Gastrocnemius medialis (tissue), 4 donors: ENCODE data around the gene B9D2. TPM values are rescaled to one million over a fixed set of nuclear protein-coding genes. Genes with fewer than 3 reads are reported as not detected.

Experiments used
- ATAC-seq, 2 donors: fragments of 150-250 bp; one replicate each; pipeline ENCODE4 v1.9.1; 2016
- DNase-seq, 2 donors: peaks; one replicate each; pipeline ENCODE4 v3.0.0-alpha.2; 2019
- H3K27ac ChIP-seq, 4 donors: fragments of 200-600 bp; sonication (generic); 1 replicate in 1 of 4; 2 replicates in 3 of 4; pipeline ENCODE4 v1.5.1; 2016 to 2018; ENCODE audit warnings: mild to moderate bottlenecking in 2 of 4, moderate library complexity in 1 of 4
- H3K27me3 ChIP-seq, 3 donors: fragments of 200-600 bp; sonication (generic) in 2 of 3; 1 replicate in 1 of 3; 2 replicates in 2 of 3; pipeline versions ENCODE4 v1.5.1 to v1.6.0; 2016 to 2019; ENCODE audit warnings: mild to moderate bottlenecking in 1 of 3, moderate library complexity in 1 of 3
- H3K36me3 ChIP-seq, 2 donors: fragments of 200-600 bp; sonication (generic) in 1 of 2; one replicate each; pipeline ENCODE4 v1.5.1; 2017 to 2018
- H3K4me1 ChIP-seq, 2 donors: fragments of 200-600 bp; sonication (generic) in 1 of 2; one replicate each; pipeline ENCODE4 v1.5.1; 2016 to 2017; ENCODE audit warnings: mild to moderate bottlenecking in 2 of 2
- H3K4me3 ChIP-seq, 4 donors: fragments of 200-600 bp; sonication (generic) in 3 of 4; 1 replicate in 1 of 4; 2 replicates in 3 of 4; pipeline ENCODE4 v1.5.1; 2016 to 2019; ENCODE audit warnings: mild to moderate bottlenecking in 2 of 4
- H3K9me3 ChIP-seq, 3 donors: fragments of 200-600 bp; sonication (generic) in 2 of 3; 1 replicate in 1 of 3; 2 replicates in 2 of 3; pipeline ENCODE4 v1.5.1; 2016 to 2019
- CTCF ChIP-seq, 5 experiments: fragments of 450-650 bp in 3 of 5; fragments of 200-600 bp in 2 of 5; sonication (generic) in 2 of 5; IDR thresholded peaks in 4 of 5; conservative IDR thresholded peaks in 1 of 5; 1 replicate in 4 of 5; 2 replicates in 1 of 5; pipeline ENCODE4 v1.5.1; 2016 to 2019; ENCODE audit warnings: antibody characterized with exemption in 5 of 5, mild to moderate bottlenecking in 3 of 5, moderate library complexity in 3 of 5
- POLR2A ChIP-seq, 2 donors: fragments of 450-650 bp; IDR thresholded peaks; one replicate each; pipeline ENCODE4 v1.6.1; 2017; ENCODE audit warnings: antibody characterized with exemption in 2 of 2, mild to moderate bottlenecking in 2 of 2, moderate library complexity in 2 of 2
- in situ Hi-C, 4 donors: fragments of 200-750 bp; cut with MboI; loops; one replicate each; pipeline versions ENCODE4 v1.15.0 to v1.8.0; 2017; ENCODE audit warnings: low sequenced_read_pairs in 4 of 4
- intact Hi-C: fragments of 100-400 bp; cut with DNase I; formaldehyde crosslinking; loops from one replicate; pipeline ENCODE4 v1.15.1; 2023; ENCODE audit warnings: low total_unique reads
- total RNA-seq, 4 donors: library from RNA; depleted of rRNA; stranded (reverse); fragments of >200 nt; gene quantifications; one replicate each; pipeline versions ENCODE4 v1.1.0 to v1.2.3, GENCODE V29; 2016

B9D2 gene
- total RNA-seq, 4 donors from 2014 or later: 2.6 to 6.9 (median 4.5) TPM

GRCh38 chr19:41334793-41335192 is 29.2 kb downstream of the B9D2 start:
- Histone ChIP-seq H3K36me3 (no peaks in the 10 kb centered on the region), H3K9me3 (no peaks in the 10 kb centered on the region), H3K27ac (peak overlapping the region in 3 of 4 donors; percentile 10 to 63 (median 40)), H3K4me3 (no peak overlapping the region), H3K27me3 (no peaks in the 10 kb centered on the region), H3K4me1 (no peaks in the 10 kb centered on the region)
- in situ Hi-C loops (no loop called here), intact Hi-C loops (no loop called here)
- DNase-seq: no peak
- TF ChIP-seq CTCF (IDR thresholded peaks at IDR 0.05 in 4 of 5, conservative IDR thresholded peaks at IDR 0.05 in 1 of 5) (no peak), POLR2A (IDR thresholded peaks at IDR 0.05) (no peak)
- peak in 1 of 2 donors; percentile 41 for ATAC-seq

- in situ Hi-C loops (no loop called here), intact Hi-C loops (no loop called here)
- H3K27me3 ChIP-seq: no peaks in the 10 kb centered on the region
- no peaks in the 10 kb centered on the region for H3K9me3 ChIP-seq
- peaks cover 0 to 12% of the 10 kb centered on the region in 2 donors for H3K4me1 ChIP-seq
- H3K36me3 ChIP-seq: no peaks in the 10 kb centered on the region
- no peak for TF ChIP-seq POLR2A (IDR thresholded peaks at IDR 0.05)
- TF ChIP-seq CTCF (IDR thresholded peaks at IDR 0.05 in 4 of 5, conservative IDR thresholded peaks at IDR 0.05 in 1 of 5): no peak
- ATAC-seq (no peak), DNase-seq (no peak)
- H3K4me3 ChIP-seq: no peak overlapping the region
- H3K27ac ChIP-seq: no peak overlapping the region
Measured at GRCh38 chr19:41332468-41332867, 31.5 kb downstream of the B9D2 start.

- Histone ChIP-seq H3K27me3 (no peaks in the 10 kb centered on the region), H3K4me1 (peaks cover 0 to 17% of the 10 kb centered on the region in 2 donors), H3K9me3 (no peaks in the 10 kb centered on the region), H3K36me3 (no peaks in the 10 kb centered on the region), H3K4me3 (no peak overlapping the region), H3K27ac (no peak overlapping the region)
- intact Hi-C loops (no loop called here), in situ Hi-C loops (no loop called here)
- ATAC-seq: no peak
- no peak for DNase-seq
- TF ChIP-seq POLR2A (IDR thresholded peaks at IDR 0.05): no peak
- no peak for TF ChIP-seq CTCF (IDR thresholded peaks at IDR 0.05 in 4 of 5, conservative IDR thresholded peaks at IDR 0.05 in 1 of 5)
Measured at GRCh38 chr19:41332000-41332399, 31.9 kb downstream of the B9D2 start.

GRCh38 chr19:41330946-41331678 is 32.8 kb downstream of the B9D2 start:
- H3K9me3 ChIP-seq: no peaks in the 10 kb centered on the region
- no peaks in the 10 kb centered on the region for H3K27me3 ChIP-seq
- no peak for TF ChIP-seq POLR2A (IDR thresholded peaks at IDR 0.05)
- no peak for TF ChIP-seq CTCF (IDR thresholded peaks at IDR 0.05 in 4 of 5, conservative IDR thresholded peaks at IDR 0.05 in 1 of 5)
- peaks cover 4 to 24% of the 10 kb centered on the region in 2 donors for H3K4me1 ChIP-seq
- no peak overlapping the region for H3K4me3 ChIP-seq
- no peaks in the 10 kb centered on the region for H3K36me3 ChIP-seq
- in situ Hi-C loops (no loop called here), intact Hi-C loops (no loop called here)
- DNase-seq: no peak
- H3K27ac ChIP-seq: no peak overlapping the region
- no peak for ATAC-seq
